HepG2 (cell line): Measurements from ENCODE around the gene TBL2. TPM values are rescaled to one million over a fixed set of nuclear protein-coding genes. Genes with fewer than 3 reads are reported as not detected.

Source experiments
- ATAC-seq: fragments of 200-7000 bp; cut with Tn5 transposase; 3 replicates; pipeline ENCODE4 v1.9.1; 2020; ENCODE audit warnings: mild to moderate bottlenecking, moderate library complexity
- BruUV-seq: library from RNA; stranded (reverse); fragments of 400-500 nt; replicated peaks from 2 replicates; lab custom pipeline; 2021; lab: Mats Ljungman, UMichigan
- CTCF ChIA-PET: fragments of 300-600 bp; formaldehyde crosslinking; extraction: SDS; loops from one replicate; lab custom pipeline; 2021; ENCODE audit warnings: low total read pairs, inconsistent platforms, low intra/inter-chr PET ratio; lab: Yijun Ruan, JAX
- POLR2A ChIA-PET: fragments of 350-600 bp; sonication (Branson Sonifier 250); formaldehyde crosslinking; loops from one replicate; lab custom pipeline; 2020; ENCODE audit warnings: antibody characterized with exemption, inconsistent platforms; lab: Yijun Ruan, JAX
- DNase-seq: peaks from one replicate; pipeline ENCODE4 v3.0.0-alpha.2; 2015; ENCODE audit warnings: low spot score
- FAIRE-seq: peaks from 3 replicates; lab custom pipeline; 2011; peaks lifted over from hg19 to GRCh38; lab: Jason Lieb, UNC
- H2AFZ ChIP-seq: one replicate; pipeline ENCODE4 v1.6.1; 2011; ENCODE audit warnings: low read length, inconsistent platforms
- H3K27ac ChIP-seq: fragments of 300-600 bp; 3 replicates; pipeline ENCODE4 v1.8.0; 2011; ENCODE audit warnings: mixed run types, mild to moderate bottlenecking, mixed read lengths, low read length, inconsistent platforms; ENCODE audit not compliant: insufficient read depth; ENCODE audit errors: extremely low read length
- H3K27me3 ChIP-seq, 2 experiments: fragments of 200-600 bp in 1 of 2; 2 replicates in 1 of 2; 3 replicates in 1 of 2; pipeline versions ENCODE4 v1.6.0 to v1.8.0; 2011; ENCODE audit warnings: low read length in 2 of 2, mild to moderate bottlenecking in 2 of 2, moderate library complexity in 2 of 2, inconsistent platforms in 1 of 2; ENCODE audit not compliant: insufficient read depth in 2 of 2, control insufficient read depth in 1 of 2
- H3K36me3 ChIP-seq, 2 experiments: fragments of 200-600 bp in 1 of 2; replicated peaks in 1 of 2; 2 replicates in 1 of 2; 3 replicates in 1 of 2; pipeline versions ENCODE4 v1.5.1 to v1.8.0; 2011; ENCODE audit warnings: low read length in 2 of 2, inconsistent platforms in 1 of 2; ENCODE audit not compliant: insufficient read depth in 2 of 2, control insufficient read depth in 1 of 2
- H3K4me1 ChIP-seq: 2 replicates; pipeline ENCODE4 v1.5.1; 2012; ENCODE audit warnings: low read length, inconsistent platforms; ENCODE audit not compliant: insufficient read depth
- H3K4me2 ChIP-seq: 2 replicates; pipeline ENCODE4 v1.6.0; 2011; ENCODE audit warnings: low read depth, low read length, inconsistent platforms
- H3K4me3 ChIP-seq, 3 experiments: fragments of 200-600 bp in 1 of 3; sonication (generic), shearing (Covaris generic) in 1 of 3; replicated peaks in 1 of 3; 2 replicates each; pipeline ENCODE4 v1.5.1; 2011 to 2016; ENCODE audit warnings: low read length in 3 of 3, inconsistent platforms in 2 of 3, low read depth in 2 of 3, mild to moderate bottlenecking in 2 of 3, control low read depth in 1 of 3, mixed read lengths in 1 of 3; ENCODE audit not compliant: insufficient read depth in 1 of 3
- H3K79me2 ChIP-seq: one replicate; pipeline ENCODE4 v1.6.1; 2011; ENCODE audit warnings: low read length, inconsistent platforms; ENCODE audit not compliant: insufficient read depth
- H3K9ac ChIP-seq: 2 replicates; pipeline ENCODE4 v1.6.0; 2011; ENCODE audit warnings: mild to moderate bottlenecking, low read depth, low read length, inconsistent platforms; ENCODE audit not compliant: insufficient read depth
- H3K9me3 ChIP-seq: 2 replicates; pipeline ENCODE4 v1.5.1; 2012; ENCODE audit warnings: mild to moderate bottlenecking, low read length
- H4K20me1 ChIP-seq: 2 replicates; pipeline ENCODE4 v1.6.0; 2011; ENCODE audit warnings: inconsistent platforms, mild to moderate bottlenecking, low read length, moderate library complexity; ENCODE audit not compliant: insufficient read depth
- ATF4 ChIP-seq, 2 experiments: fragments of 450-650 bp in 1 of 2; sonication (generic) in 1 of 2; formaldehyde crosslinking; IDR thresholded peaks; 2 replicates each; pipeline versions ENCODE4 v1.5.0 to v1.8.0; 2020 to 2022; ENCODE audit warnings: mild to moderate bottlenecking in 1 of 2, missing genetic modification reagents in 1 of 2
- HOXA9 ChIP-seq: sonication (generic); formaldehyde crosslinking; IDR thresholded peaks from 2 replicates; pipeline ENCODE4 v1.8.1; 2022; ENCODE audit warnings: missing genetic modification reagents, mild to moderate bottlenecking, moderate library complexity, borderline replicate concordance
- ONECUT2 ChIP-seq: sonication (generic); formaldehyde crosslinking; IDR thresholded peaks from 2 replicates; pipeline ENCODE4 v1.4.0; 2020; ENCODE audit warnings: missing genetic modification reagents
- SUZ12 ChIP-seq: fragments of 150-350 bp; IDR thresholded peaks from 2 replicates; pipeline ENCODE4 v1.6.1; 2014; ENCODE audit warnings: low read depth, low read length
- ZNF124 ChIP-seq: sonication (generic); formaldehyde crosslinking; IDR thresholded peaks from 2 replicates; pipeline ENCODE4 v1.4.0; 2020; ENCODE audit warnings: missing genetic modification reagents
- ZNF343 ChIP-seq: sonication (generic); formaldehyde crosslinking; IDR thresholded peaks from 2 replicates; pipeline ENCODE4 v1.4.0; 2020; ENCODE audit warnings: mild to moderate bottlenecking, missing genetic modification reagents
- ZNF563 ChIP-seq: sonication (generic); formaldehyde crosslinking; IDR thresholded peaks from 2 replicates; pipeline ENCODE4 v1.8.0; 2022; ENCODE audit warnings: mild to moderate bottlenecking, moderate library complexity, missing genetic modification reagents
- ZNF879 ChIP-seq: sonication (generic); formaldehyde crosslinking; IDR thresholded peaks from 2 replicates; pipeline ENCODE4 v1.8.1; 2023; ENCODE audit warnings: missing genetic modification reagents
- ZZZ3 ChIP-seq: sonication (generic); formaldehyde crosslinking; IDR thresholded peaks from 2 replicates; pipeline ENCODE4 v1.4.0; 2020; ENCODE audit warnings: missing genetic modification reagents, mild to moderate bottlenecking, borderline replicate concordance
- WGBS: methylation state at CpG from one replicate; pipeline ENCODE4 v1.1.6; 2017; ENCODE audit warnings: low lambda C conversion rate; 5-methylcytosine and 5-hydroxymethylcytosine counted together
- in situ Hi-C: cut with HindIII; loops from 2 replicates; pipeline ENCODE4 v1.10.0; 2017; ENCODE audit warnings: low pct_unique_long_range_greater_than_20kb; ENCODE audit not compliant: extremely low pct_ligation_motif_present
- intact Hi-C: fragments of 100-400 bp; cut with micrococcal nuclease; formaldehyde crosslinking; loops from one replicate; pipeline ENCODE4 v1.10.0; 2022; ENCODE audit not compliant: unreplicated experiment
- polyA plus RNA-seq, 8 experiments: library from polyadenylated mRNA; depleted of rRNA in 3 of 8; stranded (reverse) in 7 of 8; unstranded in 1 of 8; fragments of >200 nt; fragmentation: Illumina TruSeq in 4 of 8; extraction: Trizol in 4 of 8; gene quantifications; 2 replicates each; pipeline versions ENCODE4 v1.2.1 to v1.2.3, GENCODE V29; 2011 to 2016; ENCODE audit warnings: low read depth in 4 of 8, missing spikeins in 1 of 8, mixed read lengths in 1 of 8; ENCODE audit not compliant: insufficient read depth in 1 of 8
- total RNA-seq, 5 experiments: library from RNA; depleted of rRNA; stranded (reverse); fragments of >200 nt; fragmentation: Illumina TruSeq; extraction: Trizol; gene quantifications; 2 replicates each; pipeline ENCODE4 v1.2.3, GENCODE V29; 2016; ENCODE audit warnings: low read depth in 1 of 5

TBL2 gene
- total and polyA plus RNA-seq, 2 of the 13 experiments (the other 11 are each of a cell fraction or from before 2014, with no cell fraction given), result 43.4 to 47.2 TPM

- no peak overlapping the region for H3K4me3 ChIP-seq
- CTCF ChIA-PET, result no interaction called here
- BruUV-seq, result no TSS peak
- in situ Hi-C loops (no loop called here), intact Hi-C loops (no loop called here)
- H4K20me1 ChIP-seq, result peaks cover 5% of the 10 kb centered on the region; the same call in 1 of the 2 replicates
- H3K4me2 ChIP-seq, result no peak overlapping the region
- no peak overlapping the region for H2AFZ ChIP-seq
- DNase-seq (no peak), FAIRE-seq (no peak), ATAC-seq (no peak)
- TF ChIP-seq HOXA9 (CRISPR knock-in tag) (no peak), ZZZ3 (CRISPR knock-in tag) (no peak), ZNF124 (CRISPR knock-in tag) (no peak), ZNF879 (CRISPR knock-in tag) (no peak), ONECUT2 (CRISPR knock-in tag) (no peak), ATF4 (CRISPR knock-in tag; IDR thresholded peaks at IDR 0.05) (no peak), ZNF563 (CRISPR knock-in tag) (no peak), SUZ12 (no peak), ZNF343 (CRISPR knock-in tag) (no peak)
- peaks cover 27 to 51% of the 10 kb centered on the region in 2 experiments for H3K36me3 ChIP-seq
- no peak overlapping the region for H3K9ac ChIP-seq
- H3K4me1 ChIP-seq, result peaks cover 40% of the 10 kb centered on the region
- no peaks in the 10 kb centered on the region for H3K9me3 ChIP-seq
- H3K27ac ChIP-seq, result no peak overlapping the region
- POLR2A ChIA-PET, result interaction anchor here (1.2 kb wide), 1 partner anchor 16 kb away, joined by 3 read pairs; no protein-coding TSS in a partner anchor
- H3K79me2 ChIP-seq, result peaks cover 20% of the 10 kb centered on the region
- no peaks in the 10 kb centered on the region for H3K27me3 ChIP-seq
- WGBS, result 72% methylated on average over 3 of the region's 6 CpGs
Observed at GRCh38 chr7:73572767-73573186, 5.6 kb downstream of the TBL2 start.
